GM18861 (cell line): ENCODE data around the gene JAG1.

ENCODE experiments used
- ATAC-seq: cut with Tn5 transposase; IDR thresholded peaks from one replicate; pipeline ENCODE4 v1.9.1; 2021; ENCODE audit not compliant: unreplicated experiment

JAG1 gene

DNA sequence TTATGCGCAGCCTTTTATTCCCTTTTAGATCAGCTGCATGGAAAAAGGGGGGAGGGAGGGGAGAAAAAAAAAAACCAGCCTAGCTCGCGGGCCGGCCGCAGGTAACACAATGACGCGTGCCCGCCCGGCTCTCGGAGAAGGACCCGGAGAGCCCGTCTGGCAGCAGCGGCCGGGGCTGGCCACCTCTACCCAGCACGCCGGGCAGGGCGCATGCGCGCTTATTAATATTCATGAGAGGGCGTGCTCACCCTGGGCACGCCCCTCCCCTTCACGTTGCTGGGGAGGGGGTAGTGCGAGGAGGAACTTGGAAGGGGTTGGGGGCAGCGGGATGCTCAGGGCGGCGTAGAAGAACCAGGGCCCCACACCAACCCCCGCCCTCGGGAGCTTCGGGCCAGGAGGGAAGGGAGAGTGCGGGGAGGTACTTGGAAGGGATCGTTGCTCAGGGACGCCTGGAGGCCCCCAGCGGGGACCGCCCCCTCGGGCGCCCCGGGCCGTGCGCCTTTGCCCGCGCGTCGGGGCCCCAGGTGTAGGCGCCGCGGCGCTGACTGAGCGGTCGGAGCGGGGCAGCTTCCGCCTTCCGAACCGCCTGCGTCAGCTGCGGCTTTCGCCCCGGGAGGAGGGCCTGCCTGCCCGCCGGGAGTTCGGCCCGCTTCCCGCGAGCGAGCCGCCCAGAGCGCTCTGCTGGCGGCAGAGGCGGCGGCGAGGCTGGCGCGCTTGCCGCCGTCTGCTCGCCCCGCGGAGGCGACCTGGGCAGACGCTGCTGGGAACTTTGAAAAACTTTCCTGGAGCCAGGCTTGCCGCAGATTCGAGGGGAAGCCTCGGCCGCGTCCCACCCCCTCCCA, at the start of gene JAG1:
JAG1 (minus strand) TSS at position 158 of the 842 bp plus-strand sequence. CDS start 469 bp downstream, outside the sequence.
- peak; percentile 48 for ATAC-seq

DNA sequence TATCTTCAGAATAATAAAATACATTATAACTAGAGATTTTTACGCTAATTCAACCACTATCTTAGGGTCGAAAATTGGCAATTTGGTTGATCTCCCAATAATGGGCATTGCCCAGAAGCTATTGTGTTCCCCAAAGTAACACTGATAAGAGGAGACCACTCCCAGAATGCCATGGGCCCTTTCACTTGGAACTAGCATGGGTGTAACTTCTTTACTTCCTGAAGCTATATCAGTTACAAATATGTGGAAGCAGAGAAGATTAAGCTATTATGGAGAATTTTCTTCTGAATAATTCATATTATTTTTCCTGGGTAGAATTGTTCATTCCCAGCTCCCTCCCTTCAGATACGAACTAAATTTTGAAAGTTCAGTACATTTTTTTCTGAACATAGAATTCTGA, 48.2 kb upstream of the JAG1 start:
- ATAC-seq, result no peak

DNA sequence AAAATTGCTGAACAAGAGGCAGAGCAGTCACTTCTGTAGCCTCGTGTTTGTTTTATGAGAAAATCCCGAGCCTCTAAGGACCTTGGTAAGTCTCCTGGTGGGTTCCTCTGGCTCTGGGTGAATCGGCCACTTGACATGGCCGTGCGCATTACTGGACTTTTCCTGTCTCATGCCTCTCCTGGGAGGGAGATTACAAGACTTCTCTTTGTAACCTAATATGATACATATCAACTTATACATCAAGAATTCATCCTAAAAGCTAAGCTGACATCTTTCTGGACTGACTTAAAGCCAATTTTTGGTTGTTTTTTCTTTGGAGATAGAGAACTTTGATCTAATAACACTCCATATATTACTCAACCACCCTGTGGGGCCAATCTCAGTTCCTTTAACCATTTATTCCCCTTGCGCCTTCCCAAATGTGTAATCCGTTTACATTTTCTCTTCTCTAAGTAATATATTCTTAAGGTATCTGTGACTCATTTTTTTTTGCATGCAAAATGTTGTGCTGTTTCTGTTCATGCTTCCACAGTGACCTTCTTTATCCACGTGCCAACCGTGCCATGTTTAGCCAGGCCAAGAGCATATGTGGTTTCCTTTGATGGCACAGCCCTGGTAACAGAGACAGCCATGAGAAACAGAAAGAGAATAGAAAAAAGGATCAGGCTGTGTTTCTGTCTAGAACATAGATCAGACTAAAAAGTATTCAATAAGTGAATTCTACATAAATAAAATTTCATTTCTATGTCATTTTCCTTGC, 47.5 kb upstream of the JAG1 start:
- ATAC-seq, result no peak

DNA sequence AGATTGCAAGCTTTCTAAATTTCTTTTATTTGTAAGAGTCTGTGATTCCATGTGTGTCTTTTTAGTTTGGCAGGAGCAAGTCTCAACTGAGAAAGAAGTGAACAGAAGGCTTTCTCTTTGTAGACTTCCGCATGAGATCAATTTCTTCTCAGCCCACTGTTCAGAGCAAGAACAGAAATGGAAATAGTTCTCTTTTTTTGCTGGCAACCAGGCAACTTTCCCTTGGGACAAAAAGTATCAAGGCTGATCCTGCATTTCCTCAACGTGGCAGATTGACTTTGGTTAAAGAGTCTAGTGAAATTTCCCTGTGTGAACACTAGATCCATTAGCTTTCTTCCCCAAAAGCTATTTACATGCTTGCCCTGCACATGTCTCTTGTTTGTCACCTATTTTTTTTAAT, 46.8 kb upstream of the JAG1 start:
- ATAC-seq, result no peak

DNA sequence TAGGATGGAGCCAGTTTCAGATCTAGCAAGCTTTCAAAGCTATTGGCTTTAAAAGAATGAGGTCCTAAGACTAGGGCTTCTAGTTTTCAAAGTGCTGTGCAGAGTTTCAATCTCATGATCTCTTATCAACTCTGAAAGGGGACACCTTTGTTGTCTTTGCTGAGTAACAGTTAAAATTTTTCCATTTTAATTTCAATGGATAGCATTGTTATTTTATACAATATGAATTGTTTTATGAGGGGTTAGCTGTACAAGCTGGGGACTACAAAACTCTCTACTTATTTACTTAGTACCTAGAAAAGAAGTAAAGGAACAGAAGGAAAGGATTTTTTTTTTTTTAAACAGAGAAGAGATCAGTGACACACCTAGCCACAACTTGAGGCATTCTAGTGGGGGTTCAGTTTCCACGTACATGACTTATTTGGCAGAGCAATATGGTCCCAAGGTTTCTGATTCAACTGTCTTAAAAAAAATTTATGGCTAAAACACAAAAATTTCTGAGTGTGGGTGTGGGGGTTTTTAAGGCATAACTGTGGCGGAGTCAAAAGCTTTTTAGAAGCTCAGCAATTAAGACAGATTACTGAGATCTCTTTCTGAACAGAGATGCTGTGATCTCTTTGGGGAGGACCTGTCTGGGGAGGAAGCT, 46.1 kb upstream of the JAG1 start:
- no peak for ATAC-seq

DNA sequence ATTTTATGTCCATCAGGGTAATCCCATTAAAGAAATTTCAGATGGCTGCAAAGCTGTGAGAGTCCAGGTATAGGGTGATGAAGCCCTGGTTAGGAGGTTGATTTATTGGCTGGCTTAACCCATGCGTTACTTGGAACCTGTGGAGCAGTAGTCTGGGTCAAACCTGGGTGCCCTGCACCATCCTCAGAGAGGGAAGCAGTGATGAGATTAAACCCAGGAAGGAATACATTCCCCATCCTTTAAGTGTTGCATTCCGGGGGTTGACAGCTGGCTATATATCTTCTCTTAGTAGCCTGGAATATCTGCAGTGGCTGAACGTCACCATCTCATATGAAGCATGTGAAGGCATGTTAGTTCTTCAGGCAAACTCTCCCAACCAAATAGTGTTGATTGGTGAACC, 44.9 kb upstream of the JAG1 start:
- ATAC-seq, result no peak

DNA sequence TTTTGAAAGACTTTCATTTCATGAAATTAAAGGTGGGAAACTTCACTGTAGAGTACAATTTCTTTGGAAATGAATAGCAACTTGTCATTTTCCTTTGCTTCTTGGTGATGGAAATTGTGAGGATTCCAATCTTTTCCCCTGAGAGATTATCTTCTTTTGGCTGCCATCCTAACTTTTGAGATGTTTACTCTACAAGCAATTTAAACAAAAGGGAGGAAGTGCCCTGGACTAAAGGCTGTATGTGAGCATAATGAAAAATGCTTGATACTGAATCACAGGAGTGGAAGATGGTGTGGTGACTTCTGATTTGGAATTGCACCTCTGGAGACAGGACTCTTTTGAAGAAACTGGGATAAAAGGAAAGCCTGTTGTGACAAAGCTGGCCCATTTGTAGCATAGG, 43.1 kb upstream of the JAG1 start:
- no peak for ATAC-seq

DNA sequence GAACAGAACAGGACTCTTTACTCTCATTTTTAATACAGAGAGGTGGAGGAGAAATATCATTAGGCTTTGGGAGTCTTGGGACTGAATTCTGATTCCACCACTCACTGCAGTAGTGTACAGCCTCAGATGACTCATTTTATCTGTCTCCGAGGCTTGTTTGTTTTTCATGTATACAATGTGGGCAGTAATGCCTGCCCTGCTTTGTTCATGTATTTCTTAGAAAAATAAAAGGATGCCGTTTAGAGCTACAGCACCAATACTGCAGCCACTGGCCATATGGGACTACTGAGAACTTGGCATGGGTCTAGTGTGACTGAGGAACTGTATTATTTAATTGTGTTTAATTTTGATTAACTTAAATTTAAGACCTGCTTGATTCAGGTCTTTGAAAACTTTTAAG, 41.2 kb upstream of the JAG1 start:
- no peak for ATAC-seq

DNA sequence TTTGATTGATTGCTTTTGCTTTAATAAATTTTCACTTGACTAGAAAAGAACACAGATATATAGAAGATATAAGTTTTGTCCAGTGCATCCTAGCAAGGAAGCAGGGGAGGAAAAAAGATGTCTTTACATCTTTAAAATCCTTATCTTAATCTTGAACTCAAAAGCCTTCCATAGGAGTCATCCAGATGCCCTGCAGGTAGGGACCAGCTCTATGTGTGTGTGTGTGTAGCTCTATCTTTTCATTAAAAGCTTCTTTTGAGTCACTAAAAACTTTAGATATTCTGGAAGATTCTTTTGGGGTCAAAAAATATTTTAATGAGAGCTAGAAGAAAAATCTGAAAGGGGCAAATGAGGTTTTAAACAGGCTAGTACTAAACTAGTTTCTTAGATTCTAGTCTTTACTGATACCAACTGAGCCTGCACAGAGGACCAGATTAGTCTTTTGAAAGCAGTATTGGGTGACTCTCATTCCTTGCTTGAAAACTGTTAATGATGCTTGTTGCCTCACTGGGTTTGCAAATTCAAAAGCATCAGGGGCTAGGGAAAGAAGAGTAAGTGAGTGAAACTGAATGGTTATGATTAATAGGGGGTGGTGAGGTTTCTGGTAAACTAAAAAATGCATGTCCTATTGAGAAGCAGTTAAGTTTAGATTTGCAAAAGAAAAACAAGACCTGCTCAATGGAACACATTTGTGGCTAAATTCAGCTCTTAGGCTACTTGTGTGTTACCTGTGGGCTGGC, 40.6 kb upstream of the JAG1 start:
- ATAC-seq, result no peak

DNA sequence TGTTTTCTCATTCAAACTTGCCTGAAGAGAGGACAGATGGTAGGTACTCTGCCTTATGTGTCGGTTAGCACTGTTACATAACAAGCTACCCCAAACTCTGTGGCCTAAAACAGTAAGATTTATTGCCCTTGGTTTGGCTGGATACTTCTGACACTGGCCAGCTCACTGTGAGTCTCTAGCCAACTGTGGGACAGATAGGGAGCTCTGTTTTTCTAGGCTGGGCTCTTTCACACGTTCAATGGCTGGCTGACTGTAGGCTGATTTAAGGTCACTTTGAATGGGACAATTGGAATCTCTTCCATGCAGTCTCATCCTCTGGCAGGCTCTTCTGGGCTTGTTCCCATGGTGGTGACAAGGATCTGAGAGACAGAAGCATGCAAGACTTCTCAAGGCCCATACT, 39.4 kb upstream of the JAG1 start:
- ATAC-seq, result no peak

DNA sequence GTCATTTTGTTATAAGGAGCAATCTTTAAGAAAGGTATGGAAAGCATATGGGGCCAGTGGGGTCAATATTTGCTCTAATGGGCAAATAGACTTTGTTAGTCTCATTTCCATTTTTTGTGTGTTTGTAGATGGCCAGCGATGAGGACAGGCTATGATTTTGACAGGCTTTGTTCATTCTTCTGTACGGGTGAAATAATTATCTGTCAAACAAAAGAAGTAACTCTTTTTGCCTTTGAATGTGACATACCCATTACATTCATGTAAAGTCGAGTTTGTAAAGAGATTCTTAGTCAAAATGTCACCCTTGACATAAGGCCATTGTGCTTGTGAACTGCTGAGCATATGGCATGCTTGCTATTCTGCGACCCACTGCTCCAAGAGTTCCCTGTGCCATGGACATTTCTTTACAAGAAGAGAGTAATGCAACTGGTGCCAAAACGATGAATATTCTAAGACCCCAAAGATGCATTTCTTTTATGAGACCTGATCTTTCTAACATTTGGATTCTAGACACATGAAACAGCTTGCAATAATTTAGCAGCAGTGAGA, 38.2 kb upstream of the JAG1 start:
- ATAC-seq, result no peak

DNA sequence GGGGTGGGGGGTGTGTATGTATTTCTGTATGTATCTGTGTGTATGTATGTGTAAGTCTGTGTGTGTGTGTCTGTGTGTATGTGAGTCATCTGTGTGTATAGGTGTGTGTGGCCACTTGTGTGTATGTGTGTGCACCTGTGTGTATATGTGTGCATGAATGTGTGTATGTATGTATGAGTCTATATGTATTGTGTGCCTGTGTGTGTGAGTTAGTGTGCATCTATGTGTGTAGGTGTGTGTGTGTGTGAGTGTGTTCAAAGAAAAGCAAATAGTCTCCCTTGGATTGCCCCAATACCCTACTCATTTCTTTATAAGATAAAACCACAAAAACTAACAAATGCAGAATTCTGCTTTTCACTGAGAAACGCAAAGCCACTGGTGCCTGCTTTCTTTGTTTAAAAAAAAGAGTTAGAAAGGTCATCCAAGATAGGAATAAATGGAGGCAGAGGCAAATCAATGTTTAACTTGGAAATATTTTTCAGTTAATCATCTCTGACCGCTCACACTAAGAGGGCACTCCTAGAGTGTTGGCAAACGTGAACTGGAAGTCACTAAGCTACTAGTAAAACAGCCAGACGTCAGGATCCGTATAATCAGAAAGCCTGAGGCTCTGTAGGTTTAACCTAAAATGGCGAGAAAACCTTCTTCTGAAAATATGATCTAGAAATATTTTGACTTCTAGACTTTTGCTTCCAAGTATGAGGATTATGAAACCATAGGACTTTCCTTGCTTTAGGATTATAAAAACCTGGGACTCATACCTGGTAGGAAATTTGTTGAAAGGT, 37.4 kb upstream of the JAG1 start:
- no peak for ATAC-seq

DNA sequence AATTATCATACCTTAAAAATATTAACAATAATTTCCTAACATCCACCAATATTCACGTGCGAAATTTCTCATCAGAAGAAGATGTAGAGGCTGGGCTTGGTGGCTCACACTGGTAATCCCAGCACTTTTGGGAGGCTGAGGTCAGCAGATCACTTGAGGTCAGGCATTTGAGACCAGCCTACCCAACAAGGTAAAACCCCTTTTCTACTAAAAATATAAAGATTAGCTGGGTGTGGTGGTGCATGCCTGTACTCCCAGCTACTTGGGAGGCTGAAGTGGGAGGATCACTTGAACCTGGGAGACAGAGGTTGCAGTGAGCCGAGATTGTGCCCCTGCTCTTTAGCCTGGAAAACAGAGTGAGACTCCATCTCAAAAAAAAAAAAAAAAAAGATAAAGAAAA, 36.1 kb upstream of the JAG1 start:
- no peak for ATAC-seq

DNA sequence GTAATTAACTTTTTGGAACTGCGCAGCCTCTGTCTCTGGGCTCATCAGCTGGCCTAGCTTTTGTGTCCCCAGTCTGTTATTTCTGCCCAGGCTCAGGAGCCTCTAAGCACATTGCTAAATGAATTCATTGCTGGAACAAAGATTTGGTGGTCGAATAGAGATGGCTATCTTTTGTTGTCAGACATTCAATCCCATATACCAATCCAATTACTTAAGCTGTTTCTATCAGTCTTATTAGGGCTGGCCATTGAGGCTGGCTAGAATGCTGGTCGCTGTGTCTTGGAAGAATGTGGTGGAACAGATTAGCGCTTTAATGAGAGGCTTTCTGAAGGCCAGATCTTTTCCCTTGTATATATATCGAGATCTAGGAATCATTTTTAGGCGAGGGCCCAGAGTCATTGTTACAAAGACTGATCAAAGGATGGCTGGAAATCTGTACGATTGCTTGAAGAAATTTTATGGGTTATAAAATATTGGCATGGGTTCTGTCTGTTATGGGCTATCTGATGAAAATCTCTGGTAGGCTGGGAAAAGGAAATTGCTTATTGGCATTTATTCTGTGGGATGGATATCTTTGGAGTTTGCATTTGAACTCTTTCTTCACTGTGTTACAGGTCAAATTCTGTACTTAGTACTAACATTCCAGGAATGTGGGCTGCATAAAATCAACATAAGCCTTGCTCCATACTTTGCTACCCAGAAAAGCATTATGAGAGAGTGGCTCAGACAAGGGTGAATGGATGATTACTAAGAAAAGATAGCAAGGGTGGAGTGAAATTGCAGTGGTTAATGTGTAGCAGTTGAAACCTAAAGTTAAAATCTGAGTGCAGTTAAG, 34.8 kb upstream of the JAG1 start:
- no peak for ATAC-seq

DNA sequence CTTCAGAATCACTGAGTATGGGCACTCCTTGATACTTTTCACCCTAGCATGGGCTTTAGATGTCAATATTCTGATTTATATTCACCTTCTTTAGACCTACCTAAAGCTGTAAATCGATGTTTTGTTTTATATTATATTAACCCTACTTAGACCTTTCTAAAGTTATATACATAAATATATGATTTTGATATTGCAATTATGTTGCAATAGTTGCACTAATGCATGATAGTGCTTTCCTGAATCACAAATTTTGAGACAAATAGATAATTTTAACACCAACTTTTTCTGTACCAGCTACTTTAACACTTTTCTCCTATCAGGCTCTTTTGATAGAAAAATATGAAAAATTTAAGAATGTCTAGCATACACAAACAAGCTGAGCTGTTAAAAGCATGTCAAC, 34.0 kb upstream of the JAG1 start:
- no peak for ATAC-seq

DNA sequence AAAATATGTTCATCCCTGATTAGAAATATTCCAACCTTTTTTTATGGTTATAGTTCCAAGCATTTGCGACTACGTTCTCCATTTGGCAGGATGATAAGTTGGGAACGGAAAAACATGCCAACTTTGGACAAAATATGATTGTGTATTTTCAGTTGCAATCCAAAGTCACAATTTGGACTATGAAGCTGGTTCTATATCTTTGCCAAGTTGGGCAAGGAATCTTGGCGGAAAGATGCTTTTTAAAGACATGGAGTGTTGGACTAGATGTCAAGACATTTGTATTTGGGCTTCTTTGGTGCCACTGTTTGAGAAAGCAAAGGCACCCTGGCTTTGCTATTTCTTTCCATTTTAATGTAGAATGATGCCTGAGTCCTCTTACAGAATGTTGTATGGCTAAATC, 33.3 kb upstream of the JAG1 start:
- no peak for ATAC-seq

DNA sequence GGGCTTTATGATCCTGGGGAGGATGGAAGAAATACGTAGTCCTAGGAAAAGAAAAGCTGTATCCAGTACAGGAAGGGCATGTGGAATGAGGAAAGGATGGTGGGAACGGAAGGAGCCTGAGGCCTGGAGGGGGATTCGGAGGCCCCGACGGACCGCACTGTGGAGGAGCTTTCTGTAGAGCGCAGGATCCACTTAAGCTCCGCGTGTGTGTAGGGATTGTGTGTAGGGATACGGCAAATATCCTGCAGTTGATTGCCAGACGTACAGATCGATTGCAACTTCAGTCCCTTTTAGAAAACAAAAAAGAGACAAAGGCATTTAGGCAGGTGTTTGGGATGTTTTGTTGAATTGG, 32.6 kb upstream of the JAG1 start:
- ATAC-seq, result no peak

DNA sequence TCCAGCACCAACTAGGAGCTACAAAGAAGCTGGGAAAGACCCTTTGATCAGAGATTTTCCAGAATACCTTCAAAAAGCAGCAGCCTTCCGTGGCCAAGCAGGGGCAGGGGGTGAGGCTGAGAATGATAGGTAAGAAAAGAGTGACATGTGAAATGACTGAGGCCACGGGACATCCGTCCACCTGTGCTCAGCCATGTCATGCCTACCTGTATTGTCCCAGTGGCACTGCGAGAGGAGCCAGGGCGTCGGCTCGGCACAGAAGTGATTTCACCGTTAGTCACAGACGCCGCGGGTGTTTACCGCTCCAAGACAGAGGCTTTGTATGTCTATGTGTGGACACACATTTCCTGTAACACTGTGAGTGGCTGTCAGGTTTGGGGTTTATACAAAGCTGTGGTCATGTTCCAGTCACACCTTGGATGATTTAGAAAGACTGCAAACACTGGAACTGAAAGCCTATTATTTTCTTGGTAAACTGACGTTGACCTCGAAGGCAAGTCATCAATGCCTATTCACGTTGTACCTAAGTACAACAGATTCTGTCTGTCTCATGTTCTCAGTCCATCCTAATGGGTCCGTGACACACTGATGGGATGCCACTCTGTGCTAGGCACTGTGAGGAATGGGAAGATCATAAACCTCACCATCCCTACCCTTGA, 32.1 kb upstream of the JAG1 start:
- ATAC-seq, result no peak

DNA sequence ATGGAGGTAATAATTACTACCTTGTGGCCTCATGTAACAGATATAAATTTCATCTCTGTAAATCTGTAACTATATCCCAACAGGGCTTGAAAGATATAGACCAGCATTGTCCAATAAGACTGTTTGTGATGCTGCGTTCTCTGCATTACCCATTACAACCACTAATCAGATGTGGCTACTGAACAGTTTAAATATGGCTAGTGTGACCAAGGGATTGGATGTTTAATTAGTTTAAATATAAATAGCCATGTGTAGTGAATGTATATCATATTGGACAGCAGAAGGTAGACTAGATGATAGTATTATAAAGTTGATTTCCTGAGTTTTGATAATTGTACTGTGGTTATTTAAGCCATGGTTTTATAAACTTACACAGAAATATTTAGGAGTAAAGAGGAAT, 27.8 kb upstream of the JAG1 start:
- no peak for ATAC-seq
